IPS-15b (cell line): ENCODE measurements around the gene CSHL1.

Experiments used
- H3K27me3 ChIP-seq: one replicate; pipeline ENCODE4 v1.6.1; 2013; ENCODE audit warnings: low read length; ENCODE audit not compliant: control insufficient read depth, insufficient read depth
- H3K36me3 ChIP-seq: one replicate; pipeline ENCODE4 v1.6.1; 2013; ENCODE audit warnings: low read length; ENCODE audit not compliant: control insufficient read depth, insufficient read depth
- H3K4me1 ChIP-seq: one replicate; pipeline ENCODE4 v1.6.1; 2013; ENCODE audit warnings: mild to moderate bottlenecking, low read length; ENCODE audit not compliant: control insufficient read depth, insufficient read depth
- H3K4me3 ChIP-seq: one replicate; pipeline ENCODE4 v1.5.1; 2013; ENCODE audit warnings: low read depth, low read length
- H3K9ac ChIP-seq: one replicate; pipeline ENCODE4 v1.6.1; 2013; ENCODE audit warnings: low read depth, mild to moderate bottlenecking, low read length
- H3K9me3 ChIP-seq: one replicate; pipeline ENCODE4 v1.6.1; 2013; ENCODE audit warnings: mild to moderate bottlenecking, low read length; ENCODE audit not compliant: control insufficient read depth, insufficient read depth

Gene CSHL1

GRCh38 chr17:63947711-63948330, 36.8 kb upstream of the CSHL1 start:
- no peak overlapping the region for H3K9ac ChIP-seq

GRCh38 chr17:63946440-63947363, 35.6 kb upstream of the CSHL1 start:
- Histone ChIP-seq H3K4me1 (peaks cover 3% of the 10 kb centered on the region), H3K9me3 (no peaks in the 10 kb centered on the region), H3K36me3 (peaks cover 5% of the 10 kb centered on the region), H3K27me3 (no peaks in the 10 kb centered on the region), H3K9ac (no peak overlapping the region), H3K4me3 (no peak overlapping the region)

More at GRCh38 chr17:63947711-63948330, 36.8 kb upstream of the CSHL1 start:
- peaks cover 3% of the 10 kb centered on the region for H3K4me1 ChIP-seq
- no peak overlapping the region for H3K4me3 ChIP-seq
- H3K36me3 ChIP-seq: no peaks in the 10 kb centered on the region
- no peaks in the 10 kb centered on the region for H3K9me3 ChIP-seq
- no peaks in the 10 kb centered on the region for H3K27me3 ChIP-seq

- Histone ChIP-seq H3K27me3 (no peaks in the 10 kb centered on the region), H3K9ac (no peak overlapping the region), H3K36me3 (peaks cover 5% of the 10 kb centered on the region), H3K4me1 (peaks cover 3% of the 10 kb centered on the region), H3K4me3 (no peak overlapping the region), H3K9me3 (no peaks in the 10 kb centered on the region)
These were observed 34.9 kb upstream of the CSHL1 start for GRCh38 chr17:63945784-63946439.

GRCh38 chr17:63944736-63945499, 33.9 kb upstream of the CSHL1 start:
- Histone ChIP-seq H3K9ac (no peak overlapping the region), H3K27me3 (no peaks in the 10 kb centered on the region), H3K36me3 (peaks cover 5% of the 10 kb centered on the region), H3K4me1 (no peaks in the 10 kb centered on the region), H3K9me3 (no peaks in the 10 kb centered on the region), H3K4me3 (no peak overlapping the region)

GRCh38 chr17:63943745-63944144, 32.7 kb upstream of the CSHL1 start:
- Histone ChIP-seq H3K4me1 (no peaks in the 10 kb centered on the region), H3K9me3 (no peaks in the 10 kb centered on the region), H3K27me3 (no peaks in the 10 kb centered on the region), H3K9ac (no peak overlapping the region), H3K36me3 (peaks cover 5% of the 10 kb centered on the region), H3K4me3 (no peak overlapping the region)

GRCh38 chr17:63942309-63942985, 31.4 kb upstream of the CSHL1 start:
- H3K9me3 ChIP-seq: no peaks in the 10 kb centered on the region
- H3K4me1 ChIP-seq: no peaks in the 10 kb centered on the region
- peaks cover 5% of the 10 kb centered on the region for H3K36me3 ChIP-seq
- H3K27me3 ChIP-seq: no peaks in the 10 kb centered on the region
- H3K9ac ChIP-seq: no peak overlapping the region
- no peak overlapping the region for H3K4me3 ChIP-seq

GRCh38 chr17:63941751-63942150, 30.7 kb upstream of the CSHL1 start:
- Histone ChIP-seq H3K9me3 (no peaks in the 10 kb centered on the region), H3K4me1 (no peaks in the 10 kb centered on the region), H3K4me3 (no peak overlapping the region), H3K36me3 (peaks cover 5% of the 10 kb centered on the region), H3K9ac (no peak overlapping the region), H3K27me3 (no peaks in the 10 kb centered on the region)

GRCh38 chr17:63941162-63941561, 30.1 kb upstream of the CSHL1 start:
- peaks cover 5% of the 10 kb centered on the region for H3K36me3 ChIP-seq
- no peaks in the 10 kb centered on the region for H3K4me1 ChIP-seq
- H3K9ac ChIP-seq: no peak overlapping the region
- no peaks in the 10 kb centered on the region for H3K9me3 ChIP-seq
- H3K27me3 ChIP-seq: no peaks in the 10 kb centered on the region
- H3K4me3 ChIP-seq: no peak overlapping the region

GRCh38 chr17:63940584-63940983, 29.5 kb upstream of the CSHL1 start:
- Histone ChIP-seq H3K36me3 (peaks cover 5% of the 10 kb centered on the region), H3K4me3 (no peak overlapping the region), H3K9me3 (no peaks in the 10 kb centered on the region), H3K9ac (no peak overlapping the region), H3K27me3 (no peaks in the 10 kb centered on the region), H3K4me1 (no peaks in the 10 kb centered on the region)

GRCh38 chr17:63939884-63940283, 28.8 kb upstream of the CSHL1 start:
- no peak overlapping the region for H3K4me3 ChIP-seq
- H3K36me3 ChIP-seq: peaks cover 5% of the 10 kb centered on the region
- H3K9ac ChIP-seq: no peak overlapping the region
- no peaks in the 10 kb centered on the region for H3K4me1 ChIP-seq
- no peaks in the 10 kb centered on the region for H3K27me3 ChIP-seq
- H3K9me3 ChIP-seq: no peaks in the 10 kb centered on the region

- Histone ChIP-seq H3K36me3 (peaks cover 5% of the 10 kb centered on the region), H3K4me1 (no peaks in the 10 kb centered on the region), H3K9me3 (no peaks in the 10 kb centered on the region), H3K9ac (no peak overlapping the region), H3K27me3 (no peaks in the 10 kb centered on the region), H3K4me3 (no peak overlapping the region)
These were observed 28.3 kb upstream of the CSHL1 start for GRCh38 chr17:63939401-63939800.
